ENCODE results near the gene SFRP5. TPM values are rescaled to one million over a fixed set of nuclear protein-coding genes. Genes with fewer than 3 reads are reported as not detected.

The SFRP5 gene
- total and polyA plus RNA-seq, 10 of the 15 experiments (the other 5 are each of a cell fraction or from before 2014, with no cell fraction given) = not detected

GRCh38 chr10:97788552-97789442 lies 17.0 kb upstream of the SFRP5 start (continued):
- no peak for TF ChIP-seq RELA (IDR thresholded peaks at IDR 0.05; ENCODE audit: borderline replicate concordance, partially characterized antibody)
- TF ChIP-seq USF1 (IDR thresholded peaks at IDR 0.05; ENCODE audit: borderline replicate concordance, extremely low read length, insufficient read depth, low read depth, low read length) = no peak
- TF ChIP-seq HCFC1 (IDR thresholded peaks at IDR 0.05; ENCODE audit: low read length) = no peak
- TF ChIP-seq RAD21 (IDR thresholded peaks at IDR 0.05; ENCODE audit: insufficient read depth, low read depth, low read length) = no peak
- TF ChIP-seq REST (IDR thresholded peaks at IDR 0.05; ENCODE audit: low read depth, low read length) = no peak
- TF ChIP-seq FOS (IDR thresholded peaks at IDR 0.05; ENCODE audit: borderline replicate concordance, extremely low read depth, insufficient read length) = no peak
- no peak for TF ChIP-seq E2F8 (IDR thresholded peaks at IDR 0.05; ENCODE audit: low read depth, partially characterized antibody)
- no peak for TF ChIP-seq ZBED1 (IDR thresholded peaks at IDR 0.05; ENCODE audit: borderline replicate concordance)
- TF ChIP-seq BRCA1 (IDR thresholded peaks at IDR 0.05; ENCODE audit: low read depth, low read length) = no peak
- no peak for TF ChIP-seq ZBTB4 (CRISPR knock-in tag; IDR thresholded peaks at IDR 0.05)
- no peak for TF ChIP-seq MYB (IDR thresholded peaks at IDR 0.05; ENCODE audit: borderline replicate concordance, low read depth, low read length)
